ENCODE measurements around the gene STK32C.

GRCh38 chr10:132228616-132229015 is 79.1 kb downstream of the STK32C start:
- TF ChIP-seq CTCF (IDR thresholded peaks at IDR 0.05): no peak
- no peak for TF ChIP-seq POLR2A (IDR thresholded peaks at IDR 0.05)

All from right lobe of liver (tissue), 4 donors.